ENCODE data around the gene KIAA1549.

DNA sequence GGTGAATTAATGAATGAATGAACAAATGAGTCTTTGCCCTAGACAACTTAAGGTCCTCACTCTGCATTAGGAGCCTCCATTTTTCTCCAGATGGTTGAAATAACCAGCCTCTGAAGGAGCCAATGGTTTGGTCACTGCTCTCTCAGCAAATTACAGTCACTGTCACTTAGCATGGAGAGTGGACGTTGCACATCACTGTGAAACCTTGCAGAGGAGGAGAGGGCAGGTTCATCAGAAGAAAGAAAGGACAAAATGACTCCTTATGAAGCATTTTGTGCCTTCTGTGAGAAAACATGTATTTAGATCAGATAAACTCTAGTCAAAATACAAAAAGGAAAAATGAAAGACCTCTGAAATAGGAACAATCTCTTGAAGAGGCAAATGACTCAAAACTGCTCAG, 176.6 kb downstream of the KIAA1549 start:
- TF ChIP-seq, protein P1, sequence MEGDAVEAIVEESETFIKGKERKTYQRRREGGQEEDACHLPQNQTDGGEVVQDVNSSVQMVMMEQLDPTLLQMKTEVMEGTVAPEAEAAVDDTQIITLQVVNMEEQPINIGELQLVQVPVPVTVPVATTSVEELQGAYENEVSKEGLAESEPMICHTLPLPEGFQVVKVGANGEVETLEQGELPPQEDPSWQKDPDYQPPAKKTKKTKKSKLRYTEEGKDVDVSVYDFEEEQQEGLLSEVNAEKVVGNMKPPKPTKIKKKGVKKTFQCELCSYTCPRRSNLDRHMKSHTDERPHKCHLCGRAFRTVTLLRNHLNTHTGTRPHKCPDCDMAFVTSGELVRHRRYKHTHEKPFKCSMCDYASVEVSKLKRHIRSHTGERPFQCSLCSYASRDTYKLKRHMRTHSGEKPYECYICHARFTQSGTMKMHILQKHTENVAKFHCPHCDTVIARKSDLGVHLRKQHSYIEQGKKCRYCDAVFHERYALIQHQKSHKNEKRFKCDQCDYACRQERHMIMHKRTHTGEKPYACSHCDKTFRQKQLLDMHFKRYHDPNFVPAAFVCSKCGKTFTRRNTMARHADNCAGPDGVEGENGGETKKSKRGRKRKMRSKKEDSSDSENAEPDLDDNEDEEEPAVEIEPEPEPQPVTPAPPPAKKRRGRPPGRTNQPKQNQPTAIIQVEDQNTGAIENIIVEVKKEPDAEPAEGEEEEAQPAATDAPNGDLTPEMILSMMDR (IDR thresholded peaks at IDR 0.05) = no peak
- TF ChIP-seq POLR2A (IDR thresholded peaks at IDR 0.05) = no peak

Measured in lower leg skin (tissue), 3 donors.